NB4 (cell line): ENCODE data around the gene CHD6.

Experiments used
- MYC ChIP-seq: IDR thresholded peaks from 2 replicates; pipeline ENCODE4 v1.6.1; 2011; ENCODE audit warnings: low read depth, low read length
- POLR2A ChIP-seq: IDR thresholded peaks from 2 replicates; pipeline ENCODE4 v1.6.1; 2011; ENCODE audit warnings: mild to moderate bottlenecking; ENCODE audit not compliant: insufficient read length; ENCODE audit errors: extremely low read depth
- TF ChIP-seq, protein P1 (sequence below): IDR thresholded peaks from one replicate; pipeline ENCODE4 v1.5.1; 2012; ENCODE audit warnings: low read depth, low read length
- TF ChIP-seq, protein P2 (sequence below): IDR thresholded peaks from 2 replicates; pipeline ENCODE4 v1.6.1; 2011; ENCODE audit warnings: low read depth, low read length

DNA sequence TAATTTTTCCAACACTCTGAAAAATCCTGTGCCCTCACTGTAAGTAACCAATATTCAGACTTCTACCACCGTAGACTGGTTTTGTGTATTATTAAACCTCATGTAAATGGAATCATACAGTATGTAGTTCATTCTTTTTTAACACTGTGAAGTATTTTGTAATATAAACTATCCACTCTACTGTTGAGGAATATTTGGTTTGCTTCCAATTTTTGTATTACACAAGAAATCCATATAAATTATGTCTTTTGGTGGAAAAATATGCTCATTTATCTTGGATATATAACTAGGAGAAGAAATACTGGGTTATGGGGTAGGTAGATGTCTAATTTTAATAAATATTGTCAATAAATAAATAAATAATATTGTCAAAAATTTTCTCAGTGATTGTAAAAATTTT is 116.8 kb downstream of the CHD6 start:
- TF ChIP-seq, protein P1, sequence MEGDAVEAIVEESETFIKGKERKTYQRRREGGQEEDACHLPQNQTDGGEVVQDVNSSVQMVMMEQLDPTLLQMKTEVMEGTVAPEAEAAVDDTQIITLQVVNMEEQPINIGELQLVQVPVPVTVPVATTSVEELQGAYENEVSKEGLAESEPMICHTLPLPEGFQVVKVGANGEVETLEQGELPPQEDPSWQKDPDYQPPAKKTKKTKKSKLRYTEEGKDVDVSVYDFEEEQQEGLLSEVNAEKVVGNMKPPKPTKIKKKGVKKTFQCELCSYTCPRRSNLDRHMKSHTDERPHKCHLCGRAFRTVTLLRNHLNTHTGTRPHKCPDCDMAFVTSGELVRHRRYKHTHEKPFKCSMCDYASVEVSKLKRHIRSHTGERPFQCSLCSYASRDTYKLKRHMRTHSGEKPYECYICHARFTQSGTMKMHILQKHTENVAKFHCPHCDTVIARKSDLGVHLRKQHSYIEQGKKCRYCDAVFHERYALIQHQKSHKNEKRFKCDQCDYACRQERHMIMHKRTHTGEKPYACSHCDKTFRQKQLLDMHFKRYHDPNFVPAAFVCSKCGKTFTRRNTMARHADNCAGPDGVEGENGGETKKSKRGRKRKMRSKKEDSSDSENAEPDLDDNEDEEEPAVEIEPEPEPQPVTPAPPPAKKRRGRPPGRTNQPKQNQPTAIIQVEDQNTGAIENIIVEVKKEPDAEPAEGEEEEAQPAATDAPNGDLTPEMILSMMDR: no peak
- no peak for TF ChIP-seq MYC
- no peak for TF ChIP-seq POLR2A
- TF ChIP-seq, protein P2, sequence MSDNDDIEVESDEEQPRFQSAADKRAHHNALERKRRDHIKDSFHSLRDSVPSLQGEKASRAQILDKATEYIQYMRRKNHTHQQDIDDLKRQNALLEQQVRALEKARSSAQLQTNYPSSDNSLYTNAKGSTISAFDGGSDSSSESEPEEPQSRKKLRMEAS: no peak
